SK-N-SH treated with all-trans-retinoic acid at 6 μM for 48 hours (cell line): Measurements from ENCODE around the gene AHCTF1.

Experiments used
- GLIS3 ChIP-seq: fragments of 250-450 bp; sonication (Bioruptor Pico); IDR thresholded peaks from 2 replicates; pipeline ENCODE4 v1.5.0; 2020; ENCODE audit warnings: mild to moderate bottlenecking, moderate library complexity
- SNAI2 ChIP-seq: fragments of 250-450 bp; sonication (Bioruptor Pico); IDR thresholded peaks from 2 replicates; pipeline ENCODE4 v1.5.0; 2020; ENCODE audit warnings: mild to moderate bottlenecking, moderate library complexity
- ZNF565 ChIP-seq: fragments of 450-650 bp; formaldehyde crosslinking; conservative IDR thresholded peaks from 2 replicates; pipeline ENCODE4 v1.5.0; 2020; ENCODE audit warnings: low read depth, mild to moderate bottlenecking, moderate library complexity
- ZNF70 ChIP-seq: fragments of 450-650 bp; formaldehyde crosslinking; IDR thresholded peaks from 2 replicates; pipeline ENCODE4 v1.5.0; 2020; ENCODE audit warnings: mild to moderate bottlenecking, moderate library complexity
- TF ChIP-seq, protein P1 (sequence below): fragments of 250-450 bp; sonication (Bioruptor Pico); IDR thresholded peaks from 2 replicates; pipeline ENCODE4 v1.5.1; 2020; ENCODE audit warnings: low read depth, mild to moderate bottlenecking, moderate library complexity
- TF ChIP-seq, protein P2 (sequence below): fragments of 250-450 bp; sonication (Bioruptor Pico); IDR thresholded peaks from 2 replicates; pipeline ENCODE4 v1.8.0; 2020; ENCODE audit warnings: mild to moderate bottlenecking, moderate library complexity, borderline replicate concordance
- TF ChIP-seq, protein P3 (sequence below): fragments of 250-450 bp; sonication (Bioruptor Pico); IDR thresholded peaks from 2 replicates; pipeline ENCODE4 v1.8.0; 2021; ENCODE audit warnings: low read depth, mild to moderate bottlenecking, moderate library complexity, borderline replicate concordance

DNA sequence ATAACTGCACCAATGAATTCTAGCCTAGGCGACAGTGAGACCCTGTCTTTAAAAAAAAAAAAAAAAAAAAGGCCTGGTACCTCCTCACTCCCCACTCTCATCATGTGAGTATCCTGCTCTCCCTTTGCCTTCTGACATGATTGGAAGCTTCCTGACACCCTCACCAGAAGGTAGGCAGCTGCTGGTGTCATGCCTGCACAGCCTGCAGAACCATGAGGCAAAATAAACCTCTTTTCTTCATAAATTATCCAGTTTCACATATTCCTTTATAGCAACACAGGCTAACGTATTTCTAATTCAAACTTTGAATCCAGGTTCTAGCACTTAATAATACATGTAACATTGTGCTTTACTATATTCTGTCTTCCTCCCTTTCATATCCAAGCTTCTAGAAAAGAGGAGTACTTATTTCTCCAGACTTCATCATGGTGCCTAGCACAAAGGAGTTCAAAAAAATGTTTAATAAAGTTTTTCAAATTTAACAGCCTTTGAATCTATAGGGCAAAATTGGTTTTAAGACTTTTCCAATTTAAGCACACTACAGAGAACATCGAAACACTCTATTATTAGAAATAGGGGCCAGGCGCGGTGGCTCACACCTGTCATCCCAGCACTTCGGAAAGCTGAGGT is 5.6 kb downstream of the AHCTF1 start:
- TF ChIP-seq, protein P1, sequence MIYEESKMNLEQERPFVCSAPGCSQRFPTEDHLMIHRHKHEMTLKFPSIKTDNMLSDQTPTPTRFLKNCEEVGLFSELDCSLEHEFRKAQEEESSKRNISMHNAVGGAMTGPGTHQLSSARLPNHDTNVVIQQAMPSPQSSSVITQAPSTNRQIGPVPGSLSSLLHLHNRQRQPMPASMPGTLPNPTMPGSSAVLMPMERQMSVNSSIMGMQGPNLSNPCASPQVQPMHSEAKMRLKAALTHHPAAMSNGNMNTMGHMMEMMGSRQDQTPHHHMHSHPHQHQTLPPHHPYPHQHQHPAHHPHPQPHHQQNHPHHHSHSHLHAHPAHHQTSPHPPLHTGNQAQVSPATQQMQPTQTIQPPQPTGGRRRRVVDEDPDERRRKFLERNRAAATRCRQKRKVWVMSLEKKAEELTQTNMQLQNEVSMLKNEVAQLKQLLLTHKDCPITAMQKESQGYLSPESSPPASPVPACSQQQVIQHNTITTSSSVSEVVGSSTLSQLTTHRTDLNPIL = no peak
- TF ChIP-seq SNAI2 (no peak), ZNF70 (CRISPR knock-in tag) (no peak), ZNF565 (CRISPR knock-in tag) (no peak), GLIS3 (no peak)
- TF ChIP-seq, protein P2, sequence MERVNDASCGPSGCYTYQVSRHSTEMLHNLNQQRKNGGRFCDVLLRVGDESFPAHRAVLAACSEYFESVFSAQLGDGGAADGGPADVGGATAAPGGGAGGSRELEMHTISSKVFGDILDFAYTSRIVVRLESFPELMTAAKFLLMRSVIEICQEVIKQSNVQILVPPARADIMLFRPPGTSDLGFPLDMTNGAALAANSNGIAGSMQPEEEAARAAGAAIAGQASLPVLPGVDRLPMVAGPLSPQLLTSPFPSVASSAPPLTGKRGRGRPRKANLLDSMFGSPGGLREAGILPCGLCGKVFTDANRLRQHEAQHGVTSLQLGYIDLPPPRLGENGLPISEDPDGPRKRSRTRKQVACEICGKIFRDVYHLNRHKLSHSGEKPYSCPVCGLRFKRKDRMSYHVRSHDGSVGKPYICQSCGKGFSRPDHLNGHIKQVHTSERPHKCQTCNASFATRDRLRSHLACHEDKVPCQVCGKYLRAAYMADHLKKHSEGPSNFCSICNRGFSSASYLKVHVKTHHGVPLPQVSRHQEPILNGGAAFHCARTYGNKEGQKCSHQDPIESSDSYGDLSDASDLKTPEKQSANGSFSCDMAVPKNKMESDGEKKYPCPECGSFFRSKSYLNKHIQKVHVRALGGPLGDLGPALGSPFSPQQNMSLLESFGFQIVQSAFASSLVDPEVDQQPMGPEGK (CRISPR knock-in tag) = no peak
- TF ChIP-seq, protein P3, sequence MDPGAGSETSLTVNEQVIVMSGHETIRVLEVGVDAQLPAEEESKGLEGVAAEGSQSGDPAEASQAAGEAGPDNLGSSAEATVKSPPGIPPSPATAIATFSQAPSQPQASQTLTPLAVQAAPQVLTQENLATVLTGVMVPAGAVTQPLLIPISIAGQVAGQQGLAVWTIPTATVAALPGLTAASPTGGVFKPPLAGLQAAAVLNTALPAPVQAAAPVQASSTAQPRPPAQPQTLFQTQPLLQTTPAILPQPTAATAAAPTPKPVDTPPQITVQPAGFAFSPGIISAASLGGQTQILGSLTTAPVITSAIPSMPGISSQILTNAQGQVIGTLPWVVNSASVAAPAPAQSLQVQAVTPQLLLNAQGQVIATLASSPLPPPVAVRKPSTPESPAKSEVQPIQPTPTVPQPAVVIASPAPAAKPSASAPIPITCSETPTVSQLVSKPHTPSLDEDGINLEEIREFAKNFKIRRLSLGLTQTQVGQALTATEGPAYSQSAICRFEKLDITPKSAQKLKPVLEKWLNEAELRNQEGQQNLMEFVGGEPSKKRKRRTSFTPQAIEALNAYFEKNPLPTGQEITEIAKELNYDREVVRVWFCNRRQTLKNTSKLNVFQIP (CRISPR knock-in tag) = no peak
